Activated CD4-positive, alpha-beta T cell treated with anti-CD3 and anti-CD28 coated beads for 36 hours (primary cell): ENCODE data around the gene STIL. TPM values are rescaled to one million over a fixed set of nuclear protein-coding genes. Genes with fewer than 3 reads are reported as not detected.

Experiments
- ATAC-seq: fragments of 200-7000 bp; cut with Tn5 transposase; one replicate; pipeline ENCODE4 v1.10.0; 2021; ENCODE audit warnings: mild to moderate bottlenecking, moderate library complexity
- CTCF ChIA-PET: fragments of 350-600 bp; sonication (Branson Sonifier 250); formaldehyde crosslinking; loops from one replicate; lab custom pipeline; 2021; ENCODE audit warnings: antibody characterized with exemption; lab: Charles Lee
- POLR2A ChIA-PET: fragments of 350-600 bp; sonication (Branson Sonifier 250); formaldehyde crosslinking; loops from one replicate; lab custom pipeline; 2021; ENCODE audit warnings: antibody characterized with exemption, inconsistent platforms; lab: Charles Lee
- DNase-seq: peaks from one replicate; pipeline ENCODE4 v3.0.0-alpha.2; 2020
- H3K27ac Mint-ChIP-seq: one replicate; pipeline ENCODE4 v1.8.0; 2021; ENCODE audit warnings: mixed read lengths
- H3K27me3 Mint-ChIP-seq: one replicate; pipeline ENCODE4 v1.8.0; 2021; ENCODE audit warnings: mixed read lengths
- H3K36me3 Mint-ChIP-seq: one replicate; pipeline ENCODE4 v1.8.0; 2021; ENCODE audit warnings: low read depth, mixed read lengths
- H3K4me1 Mint-ChIP-seq: one replicate; pipeline ENCODE4 v1.8.0; 2021; ENCODE audit warnings: mixed read lengths
- H3K4me3 Mint-ChIP-seq: one replicate; pipeline ENCODE4 v1.8.0; 2021; ENCODE audit warnings: mild to moderate bottlenecking, moderate library complexity, mixed read lengths
- H3K9me3 Mint-ChIP-seq: one replicate; pipeline ENCODE4 v1.8.0; 2021; ENCODE audit warnings: low read depth, mixed read lengths
- intact Hi-C, 2 experiments: fragments of 100-400 bp; cut with DNase I in 1 of 2; cut with micrococcal nuclease in 1 of 2; formaldehyde crosslinking; loops; one replicate each; pipeline versions ENCODE4 v1.14.2 to v1.15.1; 2022 to 2024; cut with DNase I, micrococcal nuclease
- total RNA-seq, 2 experiments: library from RNA; stranded (reverse); gene quantifications; one replicate each; pipeline ENCODE4 v1.2.3, GENCODE V29; 2021

STIL gene
- total RNA-seq, 2 experiments from 2014 or later = 33.9 to 36.0 TPM

DNA sequence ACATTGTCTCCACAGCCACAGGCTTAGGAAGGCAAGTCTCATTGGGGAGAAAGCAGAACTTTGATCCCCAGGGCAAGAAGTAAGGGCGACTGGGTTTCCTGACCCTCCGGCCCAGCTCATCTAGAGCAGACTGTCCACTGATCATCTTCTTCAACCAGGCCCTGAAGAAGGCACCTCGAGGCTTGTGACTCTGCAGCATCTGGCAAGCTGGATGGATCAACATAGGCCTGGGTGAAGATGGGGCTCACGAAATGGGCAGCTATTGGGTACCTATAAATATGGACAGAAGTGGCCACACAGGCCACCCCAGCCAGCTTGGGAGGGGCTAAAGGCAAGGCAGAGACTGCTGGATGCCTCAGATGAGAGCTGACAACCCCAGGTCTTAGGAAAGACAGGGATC lies 94.9 kb downstream of the STIL start:
- DNase-seq (no peak), ATAC-seq (no peak)
- Mint-ChIP-seq H3K27me3 (peaks cover 3% of the 10 kb centered on the region), H3K4me1 (no peaks in the 10 kb centered on the region), H3K9me3 (no peaks in the 10 kb centered on the region), H3K27ac (no peak overlapping the region), H3K4me3 (no peak overlapping the region), H3K36me3 (no peaks in the 10 kb centered on the region)
- ChIA-PET CTCF (no interaction called here), POLR2A (no interaction called here)
- intact Hi-C loops = no loop called here

- POLR2A ChIA-PET = no interaction called here
- Mint-ChIP-seq H3K27me3 (peaks cover 3% of the 10 kb centered on the region), H3K36me3 (no peaks in the 10 kb centered on the region), H3K4me1 (no peaks in the 10 kb centered on the region), H3K4me3 (no peak overlapping the region), H3K27ac (no peak overlapping the region), H3K9me3 (no peaks in the 10 kb centered on the region)
- intact Hi-C loops = no loop called here
- DNase-seq (no peak), ATAC-seq (no peak)
- CTCF ChIA-PET = no interaction called here
Measured at GRCh38 chr1:47216278-47217059, 97.5 kb downstream of the STIL start.

GRCh38 chr1:47215713-47216112 lies 98.2 kb downstream of the STIL start:
- Mint-ChIP-seq H3K4me3 (no peak overlapping the region), H3K9me3 (no peaks in the 10 kb centered on the region), H3K4me1 (no peaks in the 10 kb centered on the region), H3K27me3 (peaks cover 3% of the 10 kb centered on the region), H3K36me3 (no peaks in the 10 kb centered on the region), H3K27ac (no peak overlapping the region)
- intact Hi-C loops = no loop called here
- ATAC-seq (no peak), DNase-seq (no peak)
- CTCF ChIA-PET = interaction anchor here (1.0 kb wide), 1 partner anchor 37 kb away, joined by 3 read pairs; no protein-coding TSS in a partner anchor
- POLR2A ChIA-PET = no interaction called here

- Mint-ChIP-seq H3K4me3 (no peak overlapping the region), H3K9me3 (no peaks in the 10 kb centered on the region), H3K27ac (no peak overlapping the region), H3K4me1 (no peaks in the 10 kb centered on the region), H3K27me3 (no peaks in the 10 kb centered on the region), H3K36me3 (no peaks in the 10 kb centered on the region)
- ChIA-PET POLR2A (interaction anchor here (0.5 kb wide), 1 partner anchor 13 kb away, joined by 3 read pairs; no protein-coding TSS in a partner anchor), CTCF (no interaction called here)
- intact Hi-C loops = no loop called here
- ATAC-seq = no peak
- DNase-seq = no peak
Measured at GRCh38 chr1:47214549-47214948, 99.4 kb downstream of the STIL start.

- Mint-ChIP-seq H3K27ac (no peak overlapping the region), H3K4me1 (no peaks in the 10 kb centered on the region), H3K27me3 (no peaks in the 10 kb centered on the region), H3K36me3 (no peaks in the 10 kb centered on the region), H3K9me3 (no peaks in the 10 kb centered on the region), H3K4me3 (no peak overlapping the region)
- ChIA-PET CTCF (interaction anchor here (0.8 to 1.1 kb wide), 2 partner anchors 21 to 34 kb away, joined by 3 read pairs; no protein-coding TSS in a partner anchor), POLR2A (no interaction called here)
- no peak for ATAC-seq
- intact Hi-C loops = no loop called here
- DNase-seq = no peak
Measured at GRCh38 chr1:47213230-47213963, 100.5 kb downstream of the STIL start.

- no peak for ATAC-seq
- no peak overlapping the region for H3K4me3 Mint-ChIP-seq
- no peaks in the 10 kb centered on the region for H3K36me3 Mint-ChIP-seq
- DNase-seq = no peak
- no peaks in the 10 kb centered on the region for H3K9me3 Mint-ChIP-seq
- H3K27ac Mint-ChIP-seq = no peak overlapping the region
- H3K27me3 Mint-ChIP-seq = no peaks in the 10 kb centered on the region
- intact Hi-C loops = no loop called here
- ChIA-PET POLR2A (no interaction called here), CTCF (interaction anchor here (1.1 kb wide), 1 partner anchor 33 kb away, joined by 3 read pairs; no protein-coding TSS in a partner anchor)
- H3K4me1 Mint-ChIP-seq = no peaks in the 10 kb centered on the region
Measured at GRCh38 chr1:47212636-47213229, 101.2 kb downstream of the STIL start.

DNA sequence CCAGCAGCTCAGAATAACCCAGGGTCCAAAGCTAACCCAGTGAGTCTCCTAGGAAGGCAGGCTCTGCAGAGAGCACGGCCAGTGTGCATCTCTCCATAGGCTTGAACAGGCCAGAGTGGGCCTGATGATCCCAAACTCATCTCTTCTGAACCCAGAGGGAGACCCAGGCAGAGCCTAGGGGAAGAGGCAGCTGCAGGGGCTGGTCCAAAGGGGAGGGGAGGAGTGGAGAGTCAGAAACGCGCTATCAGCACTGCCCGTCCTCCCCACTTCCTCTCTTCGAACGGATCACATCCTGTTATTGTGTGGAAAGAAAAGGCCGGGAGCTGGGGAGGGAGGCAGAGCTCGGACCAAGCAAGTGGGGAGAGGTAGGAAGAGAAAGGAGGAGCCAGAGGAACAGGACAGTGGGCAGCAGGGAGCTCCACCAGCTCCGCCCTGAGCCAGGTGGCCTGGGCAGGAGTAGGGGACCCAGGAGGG lies 102.1 kb downstream of the STIL start:
- no peaks in the 10 kb centered on the region for H3K36me3 Mint-ChIP-seq
- H3K27me3 Mint-ChIP-seq = no peaks in the 10 kb centered on the region
- H3K4me1 Mint-ChIP-seq = no peaks in the 10 kb centered on the region
- H3K9me3 Mint-ChIP-seq = no peaks in the 10 kb centered on the region
- ATAC-seq (no peak), DNase-seq (no peak)
- no peak overlapping the region for H3K27ac Mint-ChIP-seq
- no peak overlapping the region for H3K4me3 Mint-ChIP-seq
- intact Hi-C loops = no loop called here
- ChIA-PET POLR2A (no interaction called here), CTCF (no interaction called here)

DNA sequence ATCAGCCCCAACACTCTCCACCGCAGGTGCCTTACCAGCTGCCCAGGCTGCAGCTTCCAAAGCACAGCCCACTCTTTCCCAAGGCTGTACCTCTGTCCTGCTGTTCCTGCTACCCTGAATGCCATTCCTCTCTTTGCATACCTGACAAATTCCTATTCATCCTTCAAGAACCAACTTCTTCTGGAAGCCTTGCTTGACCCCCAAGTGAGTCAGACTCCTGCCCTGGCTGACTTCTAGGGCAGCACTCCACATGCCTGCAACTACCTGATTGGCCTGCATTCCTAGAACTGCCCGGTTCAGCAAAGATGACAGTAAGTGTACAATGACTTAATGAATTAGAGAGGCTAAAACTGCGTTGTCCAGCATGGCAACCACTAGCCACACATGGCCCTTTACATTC lies 103.3 kb downstream of the STIL start:
- ATAC-seq (no peak), DNase-seq (no peak)
- Mint-ChIP-seq H3K4me3 (no peak overlapping the region), H3K9me3 (no peaks in the 10 kb centered on the region), H3K4me1 (no peaks in the 10 kb centered on the region), H3K27ac (no peak overlapping the region), H3K27me3 (no peaks in the 10 kb centered on the region), H3K36me3 (no peaks in the 10 kb centered on the region)
- intact Hi-C loops = no loop called here
- ChIA-PET POLR2A (no interaction called here), CTCF (interaction anchor here (2.0 kb wide), 1 partner anchor 18 kb away, joined by 6 read pairs; no protein-coding TSS in a partner anchor)

- DNase-seq (no peak), ATAC-seq (no peak)
- Mint-ChIP-seq H3K4me1 (no peaks in the 10 kb centered on the region), H3K9me3 (no peaks in the 10 kb centered on the region), H3K4me3 (no peak overlapping the region), H3K36me3 (no peaks in the 10 kb centered on the region), H3K27ac (no peak overlapping the region), H3K27me3 (peaks cover 2% of the 10 kb centered on the region)
- ChIA-PET POLR2A (no interaction called here), CTCF (interaction anchor here (2.0 kb wide), 1 partner anchor 17 kb away, joined by 6 read pairs; no protein-coding TSS in a partner anchor)
- intact Hi-C loops = no loop called here
Measured at GRCh38 chr1:47209725-47210325, 104.1 kb downstream of the STIL start.

DNA sequence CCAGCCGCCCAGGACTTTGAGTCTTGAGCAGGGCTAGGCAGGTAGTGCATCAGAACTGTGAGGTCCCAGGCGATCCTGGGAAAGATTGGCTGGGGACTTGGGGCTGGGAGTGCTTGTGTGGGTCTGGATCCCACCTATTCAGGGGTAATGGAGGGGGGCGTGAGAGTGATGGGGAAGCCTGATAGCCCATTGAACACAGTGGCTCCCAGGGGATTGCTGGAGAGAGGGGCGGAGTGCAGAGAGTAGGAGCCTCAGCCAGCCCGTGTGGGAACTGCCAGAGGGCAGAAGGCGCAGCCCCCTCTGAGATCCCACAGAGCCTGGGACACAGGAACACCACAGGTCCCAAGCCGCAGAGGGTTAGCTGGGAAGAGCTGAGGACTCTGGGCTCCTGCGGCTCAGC lies 104.9 kb downstream of the STIL start:
- CTCF ChIA-PET = no interaction called here
- POLR2A ChIA-PET = no interaction called here
- H3K9me3 Mint-ChIP-seq = no peaks in the 10 kb centered on the region
- no peak for DNase-seq
- ATAC-seq = no peak
- H3K4me3 Mint-ChIP-seq = no peak overlapping the region
- H3K36me3 Mint-ChIP-seq = no peaks in the 10 kb centered on the region
- no peaks in the 10 kb centered on the region for H3K4me1 Mint-ChIP-seq
- no peak overlapping the region for H3K27ac Mint-ChIP-seq
- H3K27me3 Mint-ChIP-seq = peaks cover 5% of the 10 kb centered on the region
- intact Hi-C loops = no loop called here

DNA sequence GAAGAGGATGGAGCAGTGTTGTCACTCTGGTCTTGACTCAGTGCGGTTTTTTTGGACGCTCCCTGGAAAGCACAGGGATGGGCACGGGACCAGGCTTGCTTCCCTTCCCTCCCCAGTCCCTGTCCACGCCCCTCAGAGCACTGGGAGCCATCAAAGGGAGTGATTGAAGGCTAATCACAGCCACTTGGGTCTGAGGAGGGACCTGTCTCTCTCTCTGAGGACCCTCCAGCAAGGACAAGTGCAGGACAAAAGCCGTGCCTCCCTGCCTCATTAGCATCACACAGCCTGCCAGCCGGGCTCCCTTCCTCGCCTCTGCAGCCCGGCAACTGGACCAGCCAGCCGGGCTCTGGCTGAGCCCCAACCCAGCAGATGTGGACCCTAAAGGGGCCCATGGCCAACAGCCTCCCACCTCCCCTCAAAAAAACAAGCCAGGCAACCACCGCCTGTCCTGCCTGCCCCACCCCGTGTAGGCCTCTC lies 105.5 kb downstream of the STIL start:
- ATAC-seq (no peak), DNase-seq (no peak)
- H3K27ac Mint-ChIP-seq = no peak overlapping the region
- ChIA-PET CTCF (interaction anchor here (1.3 kb wide), 1 partner anchor 15 kb away, joined by 5 read pairs; no protein-coding TSS in a partner anchor), POLR2A (no interaction called here)
- H3K4me3 Mint-ChIP-seq = no peak overlapping the region
- no peaks in the 10 kb centered on the region for H3K9me3 Mint-ChIP-seq
- H3K36me3 Mint-ChIP-seq = no peaks in the 10 kb centered on the region
- intact Hi-C loops = no loop called here
- no peaks in the 10 kb centered on the region for H3K4me1 Mint-ChIP-seq
- H3K27me3 Mint-ChIP-seq = peaks cover 9% of the 10 kb centered on the region
